GM23338 (cell line): ENCODE results near the gene CYP11A1. TPM values are rescaled to one million over a fixed set of nuclear protein-coding genes. Genes with fewer than 3 reads are reported as not detected.

Experiments used
- ATAC-seq: fragments of 200-7000 bp; cut with Tn5 transposase; 3 replicates; pipeline ENCODE4 v1.9.1; 2020
- DNase-seq: peaks from one replicate; pipeline ENCODE4 v3.0.0-alpha.2; 2015; ENCODE audit warnings: low spot score
- H2AFZ ChIP-seq: fragments of 200-600 bp; sonication (generic); 2 replicates; pipeline ENCODE4 v1.8.0; 2016; ENCODE audit warnings: antibody characterized with exemption, mild to moderate bottlenecking, moderate library complexity
- H3F3A ChIP-seq: fragments of 200-600 bp; sonication (generic); replicated peaks from 2 replicates; pipeline ENCODE4 v1.8.0; 2017; ENCODE audit warnings: antibody characterized with exemption, mixed run types, low read depth
- H3K27ac ChIP-seq: fragments of 200-600 bp; sonication (generic); 2 replicates; pipeline ENCODE4 v1.6.1; 2016; ENCODE audit warnings: low read depth
- H3K27me3 ChIP-seq: fragments of 200-600 bp; sonication (generic); 2 replicates; pipeline ENCODE4 v1.8.0; 2016; ENCODE audit warnings: mild to moderate bottlenecking, mixed run types, moderate library complexity; ENCODE audit not compliant: insufficient read depth
- H3K36me3 ChIP-seq: fragments of 200-600 bp; sonication (generic); 2 replicates; pipeline ENCODE4 v1.8.0; 2016; ENCODE audit warnings: mild to moderate bottlenecking; ENCODE audit not compliant: insufficient read depth
- H3K4me1 ChIP-seq: fragments of 200-600 bp; sonication (generic); 2 replicates; pipeline ENCODE4 v1.8.0; 2016; ENCODE audit warnings: mild to moderate bottlenecking, moderate library complexity; ENCODE audit not compliant: insufficient read depth
- H3K4me2 ChIP-seq: fragments of 200-600 bp; sonication (generic); 2 replicates; pipeline ENCODE4 v1.7.1; 2017; ENCODE audit warnings: mixed run types
- H3K4me3 ChIP-seq: fragments of 200-600 bp; sonication (generic); 2 replicates; pipeline ENCODE4 v1.6.1; 2016; ENCODE audit warnings: mixed run types
- H3K79me2 ChIP-seq: fragments of 200-600 bp; sonication (generic); replicated peaks from 2 replicates; pipeline ENCODE4 v1.8.0; 2017; ENCODE audit warnings: mild to moderate bottlenecking; ENCODE audit not compliant: insufficient read depth
- H3K9me2 ChIP-seq: fragments of 200-600 bp; sonication (generic); 2 replicates; pipeline ENCODE4 v1.8.0; 2017; ENCODE audit not compliant: insufficient read depth
- H4K20me1 ChIP-seq: fragments of 200-600 bp; sonication (generic); replicated peaks from 2 replicates; pipeline ENCODE4 v1.8.0; 2017; ENCODE audit warnings: mild to moderate bottlenecking; ENCODE audit not compliant: insufficient read depth
- H3K27ac Mint-ChIP-seq: 2 replicates; pipeline ENCODE4 v1.8.0; 2020; ENCODE audit warnings: inconsistent platforms, mild to moderate bottlenecking, moderate library complexity, mixed read lengths
- H3K27me3 Mint-ChIP-seq: 3 replicates; pipeline ENCODE4 v1.8.0; 2022; ENCODE audit warnings: low read depth, mild to moderate bottlenecking, moderate library complexity, mixed read lengths, inconsistent platforms; ENCODE audit not compliant: insufficient read depth, poor library complexity
- H3K36me3 Mint-ChIP-seq: 3 replicates; pipeline ENCODE4 v1.8.0; 2021; ENCODE audit warnings: low read depth, mild to moderate bottlenecking, inconsistent platforms, moderate library complexity, mixed read lengths
- H3K4me1 Mint-ChIP-seq: 3 replicates; pipeline ENCODE4 v1.8.0; 2020; ENCODE audit warnings: mild to moderate bottlenecking, inconsistent platforms, mixed read lengths
- H3K4me3 Mint-ChIP-seq: 3 replicates; pipeline ENCODE4 v1.8.0; 2021; ENCODE audit warnings: moderate library complexity, mild to moderate bottlenecking, inconsistent platforms, mixed read lengths
- H3K9me3 Mint-ChIP-seq: 3 replicates; pipeline ENCODE4 v1.8.0; 2020; ENCODE audit warnings: moderate library complexity, mild to moderate bottlenecking, inconsistent platforms, mixed read lengths
- EZH2phosphoT487 ChIP-seq: fragments of 200-600 bp; sonication (generic); IDR thresholded peaks from one replicate; pipeline ENCODE4 v1.8.1; 2018; ENCODE audit warnings: antibody characterized with exemption; ENCODE audit not compliant: unreplicated experiment
- POLR2AphosphoS5 ChIP-seq: IDR thresholded peaks from 2 replicates; pipeline ENCODE4 v1.6.1; 2016; ENCODE audit warnings: antibody characterized with exemption, low read depth
- STAT1 ChIP-seq: IDR thresholded peaks from one replicate; pipeline ENCODE4 v1.6.1; 2016; ENCODE audit warnings: antibody characterized with exemption; ENCODE audit not compliant: unreplicated experiment
- ZNF114 ChIP-seq: fragments of 250-450 bp; sonication (Bioruptor Pico); IDR thresholded peaks from 2 replicates; pipeline ENCODE4 v1.5.0; 2020; ENCODE audit warnings: mild to moderate bottlenecking, moderate library complexity
- polyA plus RNA-seq: library from polyadenylated mRNA; unstranded; fragments of >200 nt; fragmentation: Nextera tagmentation; extraction: Ambion mirVana; gene quantifications from 2 replicates; pipeline ENCODE4 v1.2.1, GENCODE V29; 2016
- total RNA-seq: library from RNA; depleted of rRNA; stranded (reverse); fragments of >200 nt; shearing (Covaris generic); gene quantifications from 2 replicates; pipeline ENCODE4 v1.2.3, GENCODE V29; 2014
- TF ChIP-seq, protein P1 (sequence below), 2 experiments: fragments of 200-600 bp in 1 of 2; sonication (generic) in 1 of 2; conservative IDR thresholded peaks; 2 replicates each; pipeline versions ENCODE4 v1.5.1 to v1.6.1; 2016 to 2017; ENCODE audit warnings: antibody characterized with exemption in 2 of 2, low read depth in 2 of 2, mild to moderate bottlenecking in 2 of 2, moderate library complexity in 1 of 2
- TF ChIP-seq, protein P2 (sequence below): IDR thresholded peaks from 2 replicates; pipeline ENCODE4 v1.6.1; 2016; ENCODE audit warnings: antibody characterized with exemption

CYP11A1 gene
- total and polyA plus RNA-seq, 2 experiments from 2014 or later, result 1.2 to 1.7 TPM

DNA sequence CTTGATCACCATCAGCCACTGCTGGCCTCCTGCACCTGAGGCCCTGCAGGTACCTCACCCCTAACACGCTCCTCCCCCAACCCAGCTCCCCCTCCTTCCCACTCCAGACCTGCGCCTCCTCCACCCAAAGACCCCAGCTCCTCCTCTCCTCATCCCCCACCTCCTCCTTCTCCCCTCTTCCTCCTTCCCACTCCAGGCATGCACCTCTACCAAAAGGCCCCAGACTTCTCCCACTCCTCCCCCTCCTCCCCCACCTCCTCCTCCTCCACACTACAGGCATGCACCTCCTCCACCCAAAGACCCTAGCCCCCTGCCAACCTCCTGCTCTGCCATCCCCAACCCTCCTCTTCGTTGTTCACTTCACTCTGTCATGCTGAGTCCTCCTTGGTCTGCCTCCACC lies 42.7 kb downstream of the CYP11A1 start (continued):
- TF ChIP-seq EZH2phosphoT487, result no peak
- TF ChIP-seq ZNF114 (CRISPR knock-in tag), result no peak

DNA sequence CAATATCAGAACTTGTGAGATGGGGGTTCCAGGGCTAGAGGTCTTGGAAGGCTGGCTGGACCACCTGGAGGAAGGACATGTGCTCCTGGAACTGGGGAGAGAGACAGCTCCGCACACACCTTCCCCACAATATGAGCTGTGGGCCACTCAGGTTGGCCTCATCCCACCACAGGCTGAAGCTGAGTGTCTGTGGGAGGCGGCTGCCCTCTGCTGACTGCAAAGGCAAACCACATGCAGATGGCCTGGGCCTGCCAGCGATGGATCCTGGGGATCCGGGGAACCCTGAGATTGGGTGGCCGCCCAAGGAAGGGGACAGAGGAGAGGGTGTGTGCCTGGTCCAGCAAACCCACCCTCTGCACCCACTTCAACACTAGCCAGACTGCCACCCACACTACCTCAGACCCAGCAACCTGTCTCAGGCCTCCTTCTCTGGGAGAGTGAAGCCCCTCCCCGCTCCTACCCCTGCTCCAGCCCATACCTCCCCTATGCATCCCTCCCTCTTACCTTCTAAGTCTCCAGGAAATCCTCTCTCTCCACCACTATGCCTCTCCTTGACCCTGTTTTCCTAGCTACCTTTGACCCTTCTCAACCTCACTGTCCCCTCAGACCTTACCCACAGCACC lies 44.8 kb downstream of the CYP11A1 start:
- Mint-ChIP-seq H3K27me3 (peaks cover 16% of the 10 kb centered on the region), H3K4me3 (no peak overlapping the region; the same call in 2 of the 3 replicates), H3K9me3 (no peaks in the 10 kb centered on the region; the same call in 2 of the 3 replicates), H3K36me3 (no peaks in the 10 kb centered on the region; the same call in 2 of the 3 replicates), H3K27ac (no peak overlapping the region), H3K4me1 (peaks cover 23% of the 10 kb centered on the region)
- Histone ChIP-seq H3K36me3 (no peaks in the 10 kb centered on the region), H3K4me1 (peaks cover 13% of the 10 kb centered on the region), H3F3A (no peaks in the 10 kb centered on the region), H2AFZ (no peak overlapping the region), H3K79me2 (no peaks in the 10 kb centered on the region), H3K27me3 (no peaks in the 10 kb centered on the region), H3K27ac (no peak overlapping the region), H3K9me2 (no peaks in the 10 kb centered on the region), H3K4me2 (no peak overlapping the region), H4K20me1 (no peaks in the 10 kb centered on the region), H3K4me3 (no peak overlapping the region)
- TF ChIP-seq STAT1 (no peak), POLR2AphosphoS5 (no peak)
- TF ChIP-seq, protein P1, sequence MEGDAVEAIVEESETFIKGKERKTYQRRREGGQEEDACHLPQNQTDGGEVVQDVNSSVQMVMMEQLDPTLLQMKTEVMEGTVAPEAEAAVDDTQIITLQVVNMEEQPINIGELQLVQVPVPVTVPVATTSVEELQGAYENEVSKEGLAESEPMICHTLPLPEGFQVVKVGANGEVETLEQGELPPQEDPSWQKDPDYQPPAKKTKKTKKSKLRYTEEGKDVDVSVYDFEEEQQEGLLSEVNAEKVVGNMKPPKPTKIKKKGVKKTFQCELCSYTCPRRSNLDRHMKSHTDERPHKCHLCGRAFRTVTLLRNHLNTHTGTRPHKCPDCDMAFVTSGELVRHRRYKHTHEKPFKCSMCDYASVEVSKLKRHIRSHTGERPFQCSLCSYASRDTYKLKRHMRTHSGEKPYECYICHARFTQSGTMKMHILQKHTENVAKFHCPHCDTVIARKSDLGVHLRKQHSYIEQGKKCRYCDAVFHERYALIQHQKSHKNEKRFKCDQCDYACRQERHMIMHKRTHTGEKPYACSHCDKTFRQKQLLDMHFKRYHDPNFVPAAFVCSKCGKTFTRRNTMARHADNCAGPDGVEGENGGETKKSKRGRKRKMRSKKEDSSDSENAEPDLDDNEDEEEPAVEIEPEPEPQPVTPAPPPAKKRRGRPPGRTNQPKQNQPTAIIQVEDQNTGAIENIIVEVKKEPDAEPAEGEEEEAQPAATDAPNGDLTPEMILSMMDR (conservative IDR thresholded peaks at IDR 0.05; ENCODE audit: low read depth in 2 of 2), result peak; percentile 76 to 99
- ATAC-seq, result peak; percentile 78
- peak; percentile 85 for DNase-seq

DNA sequence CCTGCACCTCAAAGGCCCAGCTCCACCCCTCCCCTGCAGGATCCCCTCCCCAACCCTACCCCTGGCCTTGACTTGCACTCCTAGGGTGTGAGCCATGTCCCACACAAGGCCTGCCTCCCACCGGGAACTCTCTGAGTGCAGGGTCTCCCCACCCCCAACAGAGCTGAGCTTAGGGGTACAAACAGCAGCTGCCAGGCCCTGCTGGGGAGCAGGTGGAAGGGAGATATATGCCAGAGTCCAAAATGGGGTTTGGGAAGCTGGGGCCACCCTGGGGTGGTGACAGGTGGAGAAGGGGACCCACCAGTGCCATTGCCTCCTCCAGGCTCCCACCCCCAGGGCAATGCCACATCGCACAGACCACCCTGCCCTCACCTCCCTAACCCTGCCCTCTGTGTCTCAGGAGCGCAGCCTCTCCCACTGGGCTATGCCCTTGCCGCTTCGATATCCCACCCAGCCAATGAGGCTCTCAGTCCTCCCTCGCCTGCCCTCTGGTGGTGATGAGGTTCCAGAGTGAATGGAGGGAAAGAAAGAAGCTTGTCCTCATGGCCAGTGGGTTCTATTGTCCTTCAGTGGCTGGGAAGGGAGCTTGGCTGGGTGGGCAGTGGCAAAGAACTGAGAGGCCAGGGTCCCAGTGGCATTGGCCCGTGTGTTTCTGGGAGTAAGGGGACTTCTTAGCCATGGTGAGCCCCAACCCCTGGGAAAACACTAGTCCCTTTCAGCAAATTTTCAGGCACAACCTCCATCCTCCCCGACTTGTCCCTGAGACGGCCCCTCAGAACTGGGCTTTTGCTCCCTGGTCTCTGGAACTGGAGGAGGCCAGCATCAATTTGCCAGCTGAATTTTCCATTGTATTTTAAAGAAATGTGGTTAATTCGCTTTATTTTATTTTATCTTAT lies 46.8 kb downstream of the CYP11A1 start:
- ATAC-seq (peak; percentile 18), DNase-seq (peak; percentile 84)
- no peak overlapping the region for H3K27ac ChIP-seq
- no peaks in the 10 kb centered on the region for H3F3A ChIP-seq
- Mint-ChIP-seq H3K36me3 (no peaks in the 10 kb centered on the region; the same call in 2 of the 3 replicates), H3K27me3 (peaks cover 16% of the 10 kb centered on the region), H3K9me3 (no peaks in the 10 kb centered on the region; the same call in 2 of the 3 replicates), H3K4me1 (peaks cover 30% of the 10 kb centered on the region), H3K27ac (no peak overlapping the region), H3K4me3 (no peak overlapping the region)
- no peaks in the 10 kb centered on the region for H3K36me3 ChIP-seq
- no peak overlapping the region; the same call in 1 of the 2 replicates for H2AFZ ChIP-seq
- TF ChIP-seq, protein P2, sequence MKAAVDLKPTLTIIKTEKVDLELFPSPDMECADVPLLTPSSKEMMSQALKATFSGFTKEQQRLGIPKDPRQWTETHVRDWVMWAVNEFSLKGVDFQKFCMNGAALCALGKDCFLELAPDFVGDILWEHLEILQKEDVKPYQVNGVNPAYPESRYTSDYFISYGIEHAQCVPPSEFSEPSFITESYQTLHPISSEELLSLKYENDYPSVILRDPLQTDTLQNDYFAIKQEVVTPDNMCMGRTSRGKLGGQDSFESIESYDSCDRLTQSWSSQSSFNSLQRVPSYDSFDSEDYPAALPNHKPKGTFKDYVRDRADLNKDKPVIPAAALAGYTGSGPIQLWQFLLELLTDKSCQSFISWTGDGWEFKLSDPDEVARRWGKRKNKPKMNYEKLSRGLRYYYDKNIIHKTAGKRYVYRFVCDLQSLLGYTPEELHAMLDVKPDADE, result no peak
- no peak for TF ChIP-seq ZNF114 (CRISPR knock-in tag)
- TF ChIP-seq, protein P1 (conservative IDR thresholded peaks at IDR 0.05; ENCODE audit: low read depth in 2 of 2), result peak; percentile 68 to 95
- H3K4me1 ChIP-seq, result peaks cover 22% of the 10 kb centered on the region
- H3K9me2 ChIP-seq, result no peaks in the 10 kb centered on the region
- H3K4me3 ChIP-seq, result no peak overlapping the region
- no peaks in the 10 kb centered on the region for H4K20me1 ChIP-seq
- H3K27me3 ChIP-seq, result no peaks in the 10 kb centered on the region
- peak overlapping the region; percentile 38; the same call in 1 of the 2 replicates for H3K4me2 ChIP-seq
- H3K79me2 ChIP-seq, result no peaks in the 10 kb centered on the region
